Measurements from ENCODE around the gene MRPS16. TPM values are rescaled to one million over a fixed set of nuclear protein-coding genes. Genes with fewer than 3 reads are reported as not detected.

MRPS16 gene
- total RNA-seq, 1 donor from 2014 or later = 65.2 TPM

DNA sequence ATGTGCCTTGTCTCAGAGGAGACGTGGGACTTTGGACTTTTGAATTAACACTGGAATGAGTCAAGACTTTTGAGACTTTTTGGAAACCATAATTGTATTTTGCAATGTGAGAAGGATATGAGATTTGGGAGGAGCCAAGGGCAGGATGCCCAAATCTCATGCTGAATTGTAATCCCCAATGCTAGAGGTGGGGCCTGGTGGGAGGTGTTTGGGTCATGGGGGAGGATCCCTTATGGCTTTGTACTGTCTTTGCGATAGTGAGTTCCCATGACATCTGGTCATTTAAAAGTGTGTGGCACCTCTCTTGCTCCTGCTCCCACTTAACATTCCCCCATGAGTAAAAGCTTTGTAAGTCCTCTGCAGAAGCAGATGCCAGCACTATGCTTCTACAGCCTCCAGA is 44.6 kb downstream of the MRPS16 start:
- no peak for DNase-seq (ENCODE audit: low spot score in 2 of 2, unreplicated experiment in 2 of 2)
- Mint-ChIP-seq H3K4me1 (no peaks in the 10 kb centered on the region), H3K9me3 (peaks cover 11% of the 10 kb centered on the region), H3K36me3 (peaks cover 34% of the 10 kb centered on the region), H3K27me3 (ENCODE audit: low read depth) (no peaks in the 10 kb centered on the region), H3K27ac (no peak overlapping the region), H3K4me3 (no peak overlapping the region)
- TF ChIP-seq, protein P1, sequence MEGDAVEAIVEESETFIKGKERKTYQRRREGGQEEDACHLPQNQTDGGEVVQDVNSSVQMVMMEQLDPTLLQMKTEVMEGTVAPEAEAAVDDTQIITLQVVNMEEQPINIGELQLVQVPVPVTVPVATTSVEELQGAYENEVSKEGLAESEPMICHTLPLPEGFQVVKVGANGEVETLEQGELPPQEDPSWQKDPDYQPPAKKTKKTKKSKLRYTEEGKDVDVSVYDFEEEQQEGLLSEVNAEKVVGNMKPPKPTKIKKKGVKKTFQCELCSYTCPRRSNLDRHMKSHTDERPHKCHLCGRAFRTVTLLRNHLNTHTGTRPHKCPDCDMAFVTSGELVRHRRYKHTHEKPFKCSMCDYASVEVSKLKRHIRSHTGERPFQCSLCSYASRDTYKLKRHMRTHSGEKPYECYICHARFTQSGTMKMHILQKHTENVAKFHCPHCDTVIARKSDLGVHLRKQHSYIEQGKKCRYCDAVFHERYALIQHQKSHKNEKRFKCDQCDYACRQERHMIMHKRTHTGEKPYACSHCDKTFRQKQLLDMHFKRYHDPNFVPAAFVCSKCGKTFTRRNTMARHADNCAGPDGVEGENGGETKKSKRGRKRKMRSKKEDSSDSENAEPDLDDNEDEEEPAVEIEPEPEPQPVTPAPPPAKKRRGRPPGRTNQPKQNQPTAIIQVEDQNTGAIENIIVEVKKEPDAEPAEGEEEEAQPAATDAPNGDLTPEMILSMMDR (IDR thresholded peaks at IDR 0.05; ENCODE audit: unreplicated experiment) = no peak

DNA sequence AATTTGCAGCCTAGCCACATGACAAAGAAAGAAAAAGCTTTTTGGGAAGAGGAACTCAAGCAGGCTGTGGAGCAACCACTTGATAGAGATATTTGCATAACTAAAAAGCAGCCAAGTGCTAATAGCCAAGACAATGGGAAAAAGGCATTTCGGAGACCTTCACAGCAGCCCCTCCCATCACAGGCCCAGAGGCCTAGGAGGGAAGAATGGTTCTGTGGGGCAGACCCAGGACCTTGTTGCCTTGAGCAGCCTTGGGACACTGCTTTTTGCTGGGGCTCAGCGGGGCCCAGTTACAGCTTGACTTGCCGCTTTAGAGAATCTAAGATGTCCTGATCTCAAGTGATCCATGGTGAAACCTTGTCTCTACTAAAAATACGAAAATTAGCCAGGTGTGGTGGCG is 46.1 kb downstream of the MRPS16 start:
- Mint-ChIP-seq H3K27ac (no peak overlapping the region), H3K4me1 (no peaks in the 10 kb centered on the region), H3K9me3 (peaks cover 11% of the 10 kb centered on the region), H3K4me3 (no peak overlapping the region), H3K36me3 (peaks cover 34% of the 10 kb centered on the region), H3K27me3 (ENCODE audit: low read depth) (no peaks in the 10 kb centered on the region)
- TF ChIP-seq, protein P1 (IDR thresholded peaks at IDR 0.05; ENCODE audit: unreplicated experiment) = no peak
- DNase-seq (ENCODE audit: low spot score in 2 of 2, unreplicated experiment in 2 of 2) = no peak

DNA sequence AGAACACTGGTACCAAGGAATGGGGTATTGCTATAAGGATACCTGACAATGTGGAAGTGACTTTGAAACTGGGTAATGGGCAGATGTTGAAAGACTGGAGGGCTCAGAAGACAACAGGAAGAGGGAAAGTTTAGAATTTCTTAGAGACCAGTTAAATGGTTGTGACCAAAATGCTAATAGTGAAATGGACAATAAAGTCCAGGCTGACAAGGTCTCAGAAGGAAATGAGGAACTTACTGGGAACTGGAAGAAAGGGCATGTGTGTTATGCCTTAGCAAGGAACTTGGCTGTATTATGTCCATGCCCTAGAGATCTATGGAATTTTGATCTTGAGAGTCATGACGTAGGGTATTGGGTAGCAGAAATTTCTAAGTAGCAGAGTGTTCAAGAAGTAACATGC is 46.6 kb downstream of the MRPS16 start:
- Mint-ChIP-seq H3K36me3 (peaks cover 36% of the 10 kb centered on the region), H3K4me1 (no peaks in the 10 kb centered on the region), H3K27me3 (ENCODE audit: low read depth) (no peaks in the 10 kb centered on the region), H3K9me3 (peaks cover 11% of the 10 kb centered on the region), H3K27ac (no peak overlapping the region), H3K4me3 (no peak overlapping the region)
- TF ChIP-seq, protein P1 (IDR thresholded peaks at IDR 0.05; ENCODE audit: unreplicated experiment) = no peak
- DNase-seq (ENCODE audit: low spot score in 2 of 2, unreplicated experiment in 2 of 2) = no peak

DNA sequence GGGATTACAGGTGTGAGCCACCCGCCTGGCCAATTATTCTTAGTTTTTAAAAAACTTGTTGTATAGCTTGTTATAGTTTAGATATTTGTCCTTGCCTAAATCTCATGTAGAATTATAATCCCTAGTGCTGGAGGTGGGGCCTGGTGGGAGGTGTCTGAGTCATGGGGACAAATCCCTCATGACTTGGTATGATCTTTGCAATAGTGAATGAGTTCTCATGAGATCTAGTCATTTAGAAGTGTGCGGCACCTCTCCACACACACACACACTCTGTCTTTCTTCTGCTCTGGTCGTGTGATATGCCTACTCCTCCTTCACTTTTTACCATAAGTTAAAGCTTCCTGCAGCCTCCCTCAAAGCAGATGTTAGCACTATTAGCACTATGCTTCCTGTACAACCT is 47.4 kb downstream of the MRPS16 start:
- H3K4me1 Mint-ChIP-seq = no peaks in the 10 kb centered on the region
- H3K36me3 Mint-ChIP-seq = peaks cover 38% of the 10 kb centered on the region
- H3K4me3 Mint-ChIP-seq = no peak overlapping the region
- H3K27me3 Mint-ChIP-seq (ENCODE audit: low read depth) = no peaks in the 10 kb centered on the region
- H3K9me3 Mint-ChIP-seq = peaks cover 11% of the 10 kb centered on the region
- H3K27ac Mint-ChIP-seq = no peak overlapping the region
- TF ChIP-seq, protein P1 (IDR thresholded peaks at IDR 0.05; ENCODE audit: unreplicated experiment) = no peak
- no peak for DNase-seq (ENCODE audit: low spot score in 2 of 2, unreplicated experiment in 2 of 2)

Other genes with a start within 250 kb of the MRPS16 start
- gene P4HA1, start 155.8 kb downstream of the MRPS16 start, total RNA-seq = 103 to 111 TPM (median 105 TPM) in 3 replicates
- gene NUDT13, start 142.2 kb downstream of the MRPS16 start, total RNA-seq = 3.5 to 4.4 TPM (median 3.7 TPM) in 3 replicates
- 30.2 to 31.4 TPM (median 30.5 TPM) in 3 replicates for gene ECD, start 84.6 kb downstream of the MRPS16 start, total RNA-seq
- gene FAM149B1, start 84.5 kb downstream of the MRPS16 start, total RNA-seq = 31.4 to 33.7 TPM (median 31.9 TPM) in 3 replicates
- 32.1 to 32.7 TPM (median 32.5 TPM) in 3 replicates for gene DNAJC9, start 5.4 kb downstream of the MRPS16 start, total RNA-seq
- 5.2 to 5.7 TPM (median 5.7 TPM) in 3 replicates for gene CFAP70, start 106.2 kb upstream of the MRPS16 start, total RNA-seq
- gene ANXA7, start 161.4 kb upstream of the MRPS16 start, total RNA-seq = 38.9 to 47.9 TPM (median 39.4 TPM) in 3 replicates
- gene MSS51, start 180.9 kb upstream of the MRPS16 start, total RNA-seq = 4.9 to 5.6 TPM (median 5.0 TPM) in 3 replicates
- gene PPP3CB, start 243.4 kb upstream of the MRPS16 start, total RNA-seq = 49.9 to 50.7 TPM (median 49.9 TPM) in 3 replicates